Activated T-cell treated with anti-CD3 and anti-CD28 coated beads for 4 hours (primary cell): ENCODE results near the gene SUGP1.
"Not testable (repeated sequence)": the region's sequence is repeated elsewhere in the genome, so short reads cannot be mapped to it uniquely, and the experiment has no call there.

Source experiments
- DNase-seq: peaks from one replicate; pipeline ENCODE4 v3.0.0-alpha.2; 2020

Gene SUGP1

DNA sequence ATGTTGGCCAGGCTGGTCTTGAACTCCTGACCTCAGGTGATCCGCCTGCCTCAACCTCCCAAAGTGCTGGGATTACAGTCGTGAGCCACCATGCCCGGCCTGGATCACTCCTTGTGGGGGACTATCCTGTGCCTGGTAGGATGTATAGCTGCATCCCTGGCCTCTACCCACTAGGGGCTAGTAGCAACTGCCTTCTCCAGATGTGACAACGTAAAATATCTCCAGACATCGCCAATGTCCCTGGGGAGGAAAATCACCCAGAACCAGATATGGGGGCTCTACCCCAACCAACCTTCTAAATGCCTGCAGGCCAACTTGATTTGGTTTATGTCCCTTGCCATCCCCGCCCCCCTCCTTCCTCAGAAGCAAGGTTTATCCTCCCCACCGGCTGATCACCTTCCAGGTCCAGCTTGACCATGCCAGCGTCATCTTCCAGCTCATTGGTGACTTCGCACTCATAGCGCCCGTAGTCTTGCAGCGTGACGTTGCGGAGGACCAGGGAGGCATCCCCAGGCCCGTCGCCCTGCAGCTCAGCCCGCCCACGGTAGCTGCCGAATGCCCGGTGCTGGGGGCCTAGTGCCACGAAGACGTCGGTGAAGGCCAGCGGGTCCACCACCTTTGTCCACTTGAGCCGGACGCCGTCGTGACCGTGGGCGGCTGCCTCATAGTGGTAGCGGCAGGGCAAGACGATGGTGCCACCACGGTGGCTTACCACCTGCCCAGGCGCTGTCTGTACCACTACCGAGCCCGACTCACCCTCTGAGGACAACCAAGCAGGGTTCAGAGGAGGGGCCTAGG is 59.7 kb downstream of the SUGP1 start:
- DNase-seq: no peak

DNA sequence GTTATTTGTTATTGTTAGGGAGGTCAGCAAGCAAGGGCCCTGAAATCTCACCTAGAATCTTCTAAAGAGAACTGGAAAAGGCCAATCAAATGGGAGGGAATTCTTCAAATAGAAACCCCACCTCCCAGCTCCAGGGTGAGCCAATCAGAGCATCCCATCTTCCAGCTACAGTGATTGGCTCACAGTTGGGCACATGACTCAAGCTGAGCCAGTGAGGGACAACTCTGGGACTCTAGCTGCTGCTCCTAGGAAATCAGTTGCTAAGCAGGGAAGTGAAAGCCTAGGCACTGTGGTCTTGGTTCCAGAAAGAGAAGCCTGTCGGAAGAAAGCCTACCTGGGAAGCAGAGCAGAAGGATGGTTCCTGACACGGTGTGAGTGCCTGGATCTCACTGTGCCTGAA is 60.6 kb downstream of the SUGP1 start:
- no peak for DNase-seq

DNA sequence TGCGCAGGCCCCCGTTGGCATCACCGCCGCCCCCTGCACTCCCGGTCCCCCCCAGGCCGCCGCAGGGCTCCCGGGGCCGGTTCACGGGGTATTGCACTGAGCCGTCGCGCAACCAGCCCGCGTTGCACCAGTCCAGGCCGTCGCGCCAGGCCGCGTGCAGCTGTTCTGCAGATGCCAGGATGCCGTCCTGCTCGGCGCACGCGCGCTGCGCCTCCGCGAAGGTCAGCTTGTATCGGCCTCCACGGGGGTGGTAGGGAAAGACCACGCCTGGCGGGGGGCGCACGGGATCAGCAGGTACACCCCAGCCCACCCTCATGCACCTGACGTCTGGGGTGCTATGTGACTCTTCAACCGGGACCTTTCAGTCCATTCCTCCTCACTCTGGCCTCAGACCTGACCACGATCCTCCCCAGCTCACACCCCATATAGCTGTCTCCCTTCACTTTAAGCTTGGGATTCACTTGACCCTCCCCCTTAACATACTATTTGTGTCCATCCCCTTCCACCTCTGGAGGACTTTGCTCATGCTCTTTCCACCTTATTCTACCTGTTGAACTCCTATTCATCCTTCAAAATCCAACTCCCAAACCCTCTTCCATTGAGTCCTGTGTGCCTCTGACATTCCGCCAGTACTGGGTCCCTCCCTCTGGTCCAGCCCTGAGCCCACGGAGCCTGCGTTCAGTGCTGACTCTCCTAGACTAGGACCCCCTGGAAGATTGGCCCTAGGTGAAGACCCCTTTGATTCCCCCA is 61.5 kb downstream of the SUGP1 start:
- no peak for DNase-seq

- DNase-seq: no peak
Measured at GRCh38 chr19:19257836-19258588, 62.3 kb downstream of the SUGP1 start.

DNA sequence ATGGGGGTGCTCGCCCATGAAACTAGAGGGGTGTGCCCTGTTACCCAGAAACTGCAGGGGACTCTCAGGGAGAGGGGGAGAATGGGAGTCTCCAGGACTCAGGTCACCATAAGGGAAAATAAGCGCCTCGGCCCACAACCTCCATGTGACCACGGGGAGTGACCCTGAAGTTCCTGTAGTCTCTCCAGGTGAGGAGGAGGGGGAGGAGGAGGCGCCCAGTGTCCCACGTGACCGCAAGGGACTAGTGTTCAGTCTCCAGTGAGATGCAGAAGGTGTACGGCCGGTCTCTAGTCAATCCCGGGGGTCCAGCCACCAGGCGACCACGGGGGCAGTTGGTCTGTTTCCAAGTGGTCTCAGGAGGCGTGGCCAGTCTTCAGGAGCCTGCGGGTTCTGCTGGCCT is 63.2 kb downstream of the SUGP1 start:
- DNase-seq: no peak

DNA sequence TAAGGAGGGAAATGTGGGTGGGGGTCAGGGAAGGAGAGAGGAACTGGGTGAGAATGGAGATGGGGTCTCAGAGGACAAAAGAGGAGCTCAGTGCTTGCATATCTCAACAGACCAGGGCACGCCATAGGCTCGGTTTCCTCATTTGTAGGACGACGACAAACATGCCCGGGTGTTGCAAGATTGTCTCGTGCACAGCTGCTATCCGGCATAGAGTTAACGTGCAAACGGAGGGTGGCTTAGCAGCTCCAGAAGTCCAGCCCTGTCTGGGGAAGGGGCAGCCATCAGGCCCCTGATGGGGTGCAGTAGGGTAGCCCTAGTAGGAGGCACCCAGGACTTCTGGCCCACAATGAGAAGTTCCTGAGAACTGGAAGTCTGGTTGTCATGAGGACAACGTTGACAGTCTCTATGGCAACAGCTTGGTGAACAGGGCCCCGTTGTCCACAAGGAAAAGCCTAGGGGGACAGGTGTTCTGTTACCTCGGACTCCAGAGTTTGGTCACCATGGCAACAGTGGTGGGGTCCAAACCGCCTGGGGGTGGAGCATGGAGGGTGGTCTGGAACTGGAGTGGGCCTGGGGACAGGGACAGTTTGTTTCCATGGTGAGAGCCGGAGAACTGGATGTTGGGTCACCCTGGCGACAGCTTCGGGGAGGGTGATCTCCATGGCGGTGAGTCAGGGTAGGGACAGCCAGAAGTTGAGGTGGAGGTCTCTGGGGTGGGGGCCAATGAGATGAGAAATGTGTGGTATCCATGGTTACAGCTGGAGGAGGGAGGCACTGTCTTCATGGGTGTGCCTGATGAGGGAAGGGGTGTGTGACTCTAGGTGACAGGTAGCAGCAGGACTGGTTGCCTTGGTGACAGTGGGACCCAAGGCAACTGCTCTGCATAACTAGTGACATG is 64.0 kb downstream of the SUGP1 start:
- DNase-seq: no peak

DNA sequence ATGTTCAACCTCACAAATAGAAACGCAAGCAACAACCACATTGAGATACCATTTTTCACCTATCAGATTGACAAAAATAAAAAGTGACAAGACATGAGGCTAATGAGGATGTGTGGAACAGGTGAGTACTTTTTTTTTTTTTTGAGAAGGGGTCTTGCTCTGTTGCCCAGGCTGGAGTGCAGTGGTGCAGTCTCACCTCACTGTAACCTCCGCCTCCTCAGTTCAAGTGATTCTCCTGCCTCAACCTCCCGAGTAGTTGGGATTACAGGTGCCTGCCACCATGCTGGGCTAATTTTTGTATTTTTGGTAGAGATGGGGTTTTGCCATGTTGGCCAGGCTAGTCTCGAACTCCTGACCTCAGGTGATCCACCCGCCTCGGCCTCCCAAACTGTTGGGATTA is 66.9 kb downstream of the SUGP1 start:
- DNase-seq: not testable (repeated sequence)

- DNase-seq: no peak
Measured at GRCh38 chr19:19250196-19250801, 70.0 kb downstream of the SUGP1 start.

GRCh38 chr19:19240476-19240875 is 79.8 kb downstream of the SUGP1 start:
- no peak for DNase-seq

GRCh38 chr19:19239675-19240074 is 80.6 kb downstream of the SUGP1 start:
- DNase-seq: no peak

- DNase-seq: no peak
Measured at GRCh38 chr19:19238126-19238894, 82.0 kb downstream of the SUGP1 start.

GRCh38 chr19:19236173-19236572 is 84.1 kb downstream of the SUGP1 start:
- DNase-seq: no peak

- no peak for DNase-seq
Measured at GRCh38 chr19:19234220-19234816, 86.0 kb downstream of the SUGP1 start.

DNA sequence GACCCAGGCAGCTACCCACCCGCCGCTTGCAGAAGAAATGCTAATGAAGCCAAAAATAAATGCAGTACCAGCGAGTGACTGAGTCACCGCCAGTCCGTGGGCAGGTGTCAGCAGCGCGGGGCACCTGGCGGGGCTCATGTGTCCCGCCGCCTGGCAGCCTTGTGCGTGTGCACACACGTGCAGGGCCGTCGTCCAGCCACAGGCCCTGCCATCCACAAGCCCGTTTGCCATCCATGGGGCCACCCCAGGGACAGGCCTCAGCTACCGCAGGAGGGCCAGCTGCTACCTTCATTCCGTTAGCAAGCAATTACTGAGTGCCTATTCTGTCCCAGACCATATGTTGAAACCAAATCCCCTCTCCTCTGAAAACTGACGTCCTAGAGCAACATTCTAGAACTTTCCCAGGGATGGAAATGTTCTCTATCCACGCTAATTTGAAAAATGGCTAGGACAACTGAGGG is 88.0 kb downstream of the SUGP1 start:
- no peak for DNase-seq

DNA sequence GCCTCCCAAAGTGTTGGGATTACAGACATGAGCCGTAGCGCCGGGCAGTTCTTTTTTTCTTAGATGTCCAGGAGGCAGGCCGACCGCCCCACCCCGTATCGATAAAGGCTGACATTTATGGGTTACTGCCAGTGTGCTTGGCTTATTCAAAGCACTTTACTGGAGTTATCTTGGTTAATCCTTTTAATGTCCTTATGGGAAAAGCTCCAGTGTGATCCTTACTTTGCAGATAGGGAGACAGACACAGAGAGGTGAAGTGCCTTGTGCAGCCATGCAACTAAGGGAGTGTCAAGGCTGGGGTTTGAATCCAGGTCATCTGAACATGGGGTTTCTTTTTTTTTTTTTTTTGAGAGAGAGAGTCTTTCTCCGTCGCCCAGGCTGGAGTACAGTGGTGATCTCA is 89.3 kb downstream of the SUGP1 start:
- DNase-seq: no peak

DNA sequence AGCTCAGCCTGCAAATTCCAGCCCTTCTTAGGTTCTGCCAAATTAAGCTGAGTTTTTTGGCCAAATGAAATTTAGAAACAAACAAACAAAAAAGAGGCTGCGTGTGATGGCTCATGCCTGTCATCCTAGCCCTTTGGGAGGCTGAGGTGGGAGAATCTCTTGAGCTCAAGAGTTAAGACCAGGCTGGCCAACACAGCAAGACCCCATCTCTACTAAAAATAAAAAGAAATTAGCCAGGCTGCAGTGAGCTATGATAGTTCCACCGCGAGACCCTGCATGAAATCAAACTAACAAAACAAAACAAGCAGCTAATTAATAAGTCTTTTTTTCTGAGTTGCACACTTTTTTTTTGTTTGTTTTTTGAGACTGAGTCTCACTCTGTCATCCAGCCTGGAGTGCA is 90.6 kb downstream of the SUGP1 start:
- DNase-seq: no peak

DNA sequence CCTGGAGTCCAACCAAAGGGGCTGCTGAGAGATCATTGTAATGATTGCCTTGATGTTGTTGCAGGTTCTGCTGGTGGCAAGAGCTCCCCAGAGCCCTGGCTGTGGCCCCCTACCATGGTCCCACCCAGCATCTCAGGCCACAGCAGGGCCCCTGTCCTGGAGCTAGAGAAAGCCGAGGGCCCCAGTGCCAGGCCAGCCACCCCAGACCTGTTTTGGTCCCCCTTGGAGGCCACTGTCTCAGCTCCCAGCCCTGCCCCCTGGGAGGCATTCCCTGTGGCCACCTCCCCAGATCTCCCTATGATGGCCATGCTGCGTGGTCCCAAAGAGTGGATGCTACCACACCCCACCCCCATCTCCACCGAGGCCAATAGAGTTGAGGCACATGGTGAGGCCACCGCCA is 93.1 kb downstream of the SUGP1 start:
- no peak for DNase-seq

DNA sequence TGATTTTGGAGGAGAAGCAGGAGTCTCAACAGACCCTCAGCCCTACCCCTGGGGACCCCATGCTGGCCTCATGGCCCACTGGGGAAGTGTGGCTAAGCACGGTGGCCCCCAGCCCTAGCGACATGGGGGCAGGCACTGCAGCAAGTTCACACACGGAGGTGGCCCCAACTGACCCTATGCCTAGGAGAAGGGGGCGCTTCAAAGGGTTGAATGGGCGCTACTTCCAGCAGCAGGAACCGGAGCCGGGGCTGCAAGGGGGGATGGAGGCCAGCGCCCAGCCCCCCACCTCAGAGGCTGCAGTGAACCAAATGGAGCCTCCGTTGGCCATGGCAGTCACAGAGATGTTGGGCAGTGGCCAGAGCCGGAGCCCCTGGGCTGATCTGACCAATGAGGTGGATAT is 93.6 kb downstream of the SUGP1 start:
- DNase-seq: no peak

DNA sequence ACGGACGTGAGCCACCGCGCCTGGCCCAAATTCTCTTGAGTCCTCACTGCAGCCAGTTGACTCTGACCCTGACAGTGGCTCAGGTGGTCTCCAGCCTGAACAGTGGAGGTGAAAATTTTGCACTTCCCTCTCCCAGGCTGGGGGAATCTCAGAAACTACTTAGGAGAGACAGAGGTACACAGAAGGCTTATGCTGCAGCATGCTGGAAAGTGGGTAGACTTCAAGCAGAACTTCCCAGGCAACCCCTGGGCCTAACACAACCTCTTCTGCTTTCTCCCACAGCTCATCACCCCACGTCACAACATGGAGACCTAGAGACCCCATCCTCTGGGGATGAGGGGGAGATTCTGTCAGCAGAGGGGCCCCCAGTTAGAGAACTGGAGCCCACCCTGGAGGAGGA is 94.1 kb downstream of the SUGP1 start:
- no peak for DNase-seq
